Ureter (tissue), 1 donor: ENCODE data around the gene NUDT6. TPM values are rescaled to one million over a fixed set of nuclear protein-coding genes. Genes with fewer than 3 reads are reported as not detected.

Experiments
- total RNA-seq: library from RNA; stranded (reverse); gene quantifications from one replicate; pipeline ENCODE4 v1.2.4, GENCODE V29; 2023
- donor health status: DM: yes; HTN: yes; CAD: no.

Gene NUDT6
- total RNA-seq, 1 donor from 2014 or later = 9.2 TPM

Other genes starting within 250 kb of the NUDT6 start
- gene BBS12, start 189.9 kb downstream of the NUDT6 start, total RNA-seq = 3.0 TPM
- gene FGF2, start 95.8 kb downstream of the NUDT6 start, total RNA-seq = 12.2 TPM